Liver (tissue), 9 donors: Measurements from ENCODE around the gene CFAP53. TPM values are rescaled to one million over a fixed set of nuclear protein-coding genes. Genes with fewer than 3 reads are reported as not detected.

ENCODE experiments used
- DNase-seq: peaks from one replicate; pipeline ENCODE4 v3.0.0-alpha.2; 2017; ENCODE audit warnings: low spot score
- H3K27ac ChIP-seq, 2 donors: one replicate each; pipeline ENCODE4 v1.7.0; 2013; ENCODE audit warnings: inconsistent platforms in 2 of 2, low read length in 2 of 2, control low read depth in 1 of 2, low read depth in 1 of 2, mild to moderate bottlenecking in 1 of 2
- H3K27me3 ChIP-seq, 4 donors: one replicate each; pipeline versions ENCODE4 v1.6.1 to v1.7.0; 2013; ENCODE audit warnings: low read length in 3 of 4, inconsistent platforms in 1 of 4, mild to moderate bottlenecking in 1 of 4, moderate library complexity in 1 of 4; ENCODE audit not compliant: control insufficient read depth in 4 of 4, insufficient read depth in 4 of 4
- H3K36me3 ChIP-seq, 4 donors: one replicate each; pipeline versions ENCODE4 v1.6.1 to v1.7.0; 2013; ENCODE audit warnings: low read length in 3 of 4, mild to moderate bottlenecking in 3 of 4, low read depth in 1 of 4, moderate library complexity in 1 of 4; ENCODE audit not compliant: control insufficient read depth in 4 of 4, insufficient read depth in 3 of 4
- H3K4me1 ChIP-seq, 4 donors: one replicate each; pipeline versions ENCODE4 v1.6.1 to v1.7.0; 2013; ENCODE audit warnings: low read length in 3 of 4, mild to moderate bottlenecking in 3 of 4, moderate library complexity in 1 of 4; ENCODE audit not compliant: control insufficient read depth in 4 of 4, insufficient read depth in 4 of 4
- H3K4me3 ChIP-seq, 3 donors: one replicate each; pipeline versions ENCODE4 v1.6.1 to v1.7.0; 2013; ENCODE audit warnings: low read length in 3 of 3, control low read depth in 1 of 3, low read depth in 1 of 3, mild to moderate bottlenecking in 1 of 3
- H3K9ac ChIP-seq, 2 donors: one replicate each; pipeline ENCODE4 v1.7.0; 2013; ENCODE audit warnings: low read length in 2 of 2, mild to moderate bottlenecking in 2 of 2, moderate library complexity in 2 of 2, control low read depth in 1 of 2, low read depth in 1 of 2
- H3K9me3 ChIP-seq, 4 donors: one replicate each; pipeline versions ENCODE4 v1.6.1 to v1.7.0; 2013; ENCODE audit warnings: low read length in 3 of 4; ENCODE audit not compliant: control insufficient read depth in 4 of 4
- ATF3 ChIP-seq: IDR thresholded peaks from 2 replicates; pipeline ENCODE4 v1.6.1; 2016; ENCODE audit warnings: antibody characterized with exemption
- EGR1 ChIP-seq, 2 donors: IDR thresholded peaks; 2 replicates each; pipeline ENCODE4 v1.6.1; 2016 to 2018; ENCODE audit warnings: antibody characterized with exemption in 2 of 2, low read depth in 2 of 2
- FOXA1 ChIP-seq: IDR thresholded peaks from 2 replicates; pipeline ENCODE4 v1.6.1; 2016; ENCODE audit warnings: antibody characterized with exemption
- FOXA2 ChIP-seq: IDR thresholded peaks from 2 replicates; pipeline ENCODE4 v1.6.1; 2016; ENCODE audit warnings: antibody characterized with exemption
- GABPA ChIP-seq, 2 donors: IDR thresholded peaks in 1 of 2; conservative IDR thresholded peaks in 1 of 2; 2 replicates each; pipeline ENCODE4 v1.6.1; 2016; ENCODE audit warnings: antibody characterized with exemption in 2 of 2, mild to moderate bottlenecking in 1 of 2, moderate library complexity in 1 of 2
- HNF4A ChIP-seq, 2 donors: conservative IDR thresholded peaks; 2 replicates each; pipeline ENCODE4 v1.6.1; 2016; ENCODE audit warnings: antibody characterized with exemption in 2 of 2, mild to moderate bottlenecking in 2 of 2
- HNF4G ChIP-seq: IDR thresholded peaks from 2 replicates; pipeline ENCODE4 v1.6.1; 2016; ENCODE audit warnings: antibody characterized with exemption
- JUND ChIP-seq, 2 donors: IDR thresholded peaks; 2 replicates each; pipeline ENCODE4 v1.6.1; 2016; ENCODE audit warnings: antibody characterized with exemption in 2 of 2
- NR2F2 ChIP-seq: IDR thresholded peaks from 2 replicates; pipeline ENCODE4 v1.6.1; 2016; ENCODE audit warnings: antibody characterized with exemption
- RAD21 ChIP-seq, 2 donors: IDR thresholded peaks; 2 replicates each; pipeline ENCODE4 v1.6.1; 2016; ENCODE audit warnings: antibody characterized with exemption in 2 of 2, mild to moderate bottlenecking in 2 of 2
- RXRA ChIP-seq, 2 donors: IDR thresholded peaks; 2 replicates each; pipeline ENCODE4 v1.6.1; 2017 to 2018; ENCODE audit warnings: antibody characterized with exemption in 2 of 2, mild to moderate bottlenecking in 1 of 2
- SP1 ChIP-seq: IDR thresholded peaks from 2 replicates; pipeline ENCODE4 v1.6.1; 2018; ENCODE audit warnings: antibody characterized with exemption, mild to moderate bottlenecking
- TAF1 ChIP-seq: conservative IDR thresholded peaks from 2 replicates; pipeline ENCODE4 v1.6.1; 2016; ENCODE audit warnings: antibody characterized with exemption, mild to moderate bottlenecking
- YY1 ChIP-seq: IDR thresholded peaks from 2 replicates; pipeline ENCODE4 v1.6.1; 2016; ENCODE audit warnings: antibody characterized with exemption, mild to moderate bottlenecking
- ZBTB33 ChIP-seq: IDR thresholded peaks from 2 replicates; pipeline ENCODE4 v1.6.1; 2016; ENCODE audit warnings: antibody characterized with exemption
- WGBS: extraction: QIAGEN DNeasy Blood & Tissue Kit; methylation state at CpG from one replicate; pipeline ENCODE4 v1.1.7; 2013; 5-methylcytosine and 5-hydroxymethylcytosine counted together
- polyA plus RNA-seq, 2 donors: library from polyadenylated mRNA; stranded (reverse) in 1 of 2; unstranded in 1 of 2; fragments of 200-250 nt in 1 of 2; fragments of >200 nt in 1 of 2; fragmentation: Nextera tagmentation in 1 of 2; extraction: Ambion mirVana in 1 of 2; gene quantifications; one replicate each; pipeline versions ENCODE4 v1.2.1 to v1.2.3, GENCODE V29; 2013 to 2015
- total RNA-seq, 2 donors: library from RNA; depleted of rRNA; stranded (reverse); fragments of >200 nt; gene quantifications; one replicate each; pipeline ENCODE4 v1.2.3, GENCODE V29; 2014
- TF ChIP-seq, protein P1 (sequence below): IDR thresholded peaks from 2 replicates; pipeline ENCODE4 v1.6.1; 2016; ENCODE audit warnings: antibody characterized with exemption, mild to moderate bottlenecking
- TF ChIP-seq, protein P2 (sequence below): IDR thresholded peaks from 2 replicates; pipeline ENCODE4 v1.6.1; 2016; ENCODE audit warnings: antibody characterized with exemption
- TF ChIP-seq, protein P3 (sequence below): fragments of 150-350 bp; IDR thresholded peaks from 2 replicates; pipeline ENCODE4 v1.5.1; 2017; ENCODE audit warnings: improper control_type of control experiment, low read depth, low read length; ENCODE audit not compliant: missing input control
- donor health status: healthy.
- donor health status: healthy.
- donor health status: healthy.
- donor health status: healthy.
- donor health status: healthy.

CFAP53 gene
- total and polyA plus RNA-seq, 4 donors = 0.05 to 0.14 (median 0.09) TPM

DNA sequence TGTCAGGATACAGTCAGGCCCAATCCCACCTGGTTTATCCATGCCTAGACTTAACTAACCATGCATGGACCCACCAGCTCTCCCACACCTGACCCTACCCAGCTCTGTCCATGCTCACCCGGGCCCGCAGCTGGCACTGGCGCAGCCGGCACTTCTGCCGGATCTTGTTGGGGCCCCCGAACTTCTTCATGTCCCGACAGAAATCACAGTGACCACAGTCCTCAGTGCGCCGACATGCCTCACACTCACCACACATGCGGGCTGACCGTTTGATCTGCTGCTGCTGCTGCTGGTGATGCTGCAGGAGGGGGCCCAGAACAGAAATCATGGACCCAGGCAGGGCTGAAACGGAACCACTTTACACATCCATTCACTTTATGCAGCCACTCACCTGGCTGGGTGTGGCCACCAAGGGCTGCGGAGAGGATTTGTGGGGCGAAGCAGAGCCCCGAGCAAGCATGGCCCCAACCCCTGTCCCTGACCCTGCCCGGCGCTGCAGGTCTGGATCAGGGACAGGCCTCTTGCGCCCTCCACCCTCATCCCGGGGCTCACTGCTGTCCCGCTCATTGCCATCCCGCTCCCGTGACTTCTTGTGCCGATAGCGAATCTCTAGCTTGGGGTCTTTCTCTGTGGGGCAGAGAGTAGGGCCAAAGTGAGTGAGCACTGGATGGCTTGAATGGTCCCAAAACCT, 19.5 kb upstream of the CFAP53 start:
- Histone ChIP-seq H3K36me3 (peaks cover 2 to 29% (median 10%) of the 10 kb centered on the region in 4 donors), H3K9ac (no peak overlapping the region), H3K27ac (no peak overlapping the region), H3K4me3 (no peak overlapping the region), H3K4me1 (peaks cover 4 to 15% (median 11%) of the 10 kb centered on the region in 4 donors), H3K9me3 (no peaks in the 10 kb centered on the region), H3K27me3 (no peaks in the 10 kb centered on the region)
- TF ChIP-seq, protein P1, sequence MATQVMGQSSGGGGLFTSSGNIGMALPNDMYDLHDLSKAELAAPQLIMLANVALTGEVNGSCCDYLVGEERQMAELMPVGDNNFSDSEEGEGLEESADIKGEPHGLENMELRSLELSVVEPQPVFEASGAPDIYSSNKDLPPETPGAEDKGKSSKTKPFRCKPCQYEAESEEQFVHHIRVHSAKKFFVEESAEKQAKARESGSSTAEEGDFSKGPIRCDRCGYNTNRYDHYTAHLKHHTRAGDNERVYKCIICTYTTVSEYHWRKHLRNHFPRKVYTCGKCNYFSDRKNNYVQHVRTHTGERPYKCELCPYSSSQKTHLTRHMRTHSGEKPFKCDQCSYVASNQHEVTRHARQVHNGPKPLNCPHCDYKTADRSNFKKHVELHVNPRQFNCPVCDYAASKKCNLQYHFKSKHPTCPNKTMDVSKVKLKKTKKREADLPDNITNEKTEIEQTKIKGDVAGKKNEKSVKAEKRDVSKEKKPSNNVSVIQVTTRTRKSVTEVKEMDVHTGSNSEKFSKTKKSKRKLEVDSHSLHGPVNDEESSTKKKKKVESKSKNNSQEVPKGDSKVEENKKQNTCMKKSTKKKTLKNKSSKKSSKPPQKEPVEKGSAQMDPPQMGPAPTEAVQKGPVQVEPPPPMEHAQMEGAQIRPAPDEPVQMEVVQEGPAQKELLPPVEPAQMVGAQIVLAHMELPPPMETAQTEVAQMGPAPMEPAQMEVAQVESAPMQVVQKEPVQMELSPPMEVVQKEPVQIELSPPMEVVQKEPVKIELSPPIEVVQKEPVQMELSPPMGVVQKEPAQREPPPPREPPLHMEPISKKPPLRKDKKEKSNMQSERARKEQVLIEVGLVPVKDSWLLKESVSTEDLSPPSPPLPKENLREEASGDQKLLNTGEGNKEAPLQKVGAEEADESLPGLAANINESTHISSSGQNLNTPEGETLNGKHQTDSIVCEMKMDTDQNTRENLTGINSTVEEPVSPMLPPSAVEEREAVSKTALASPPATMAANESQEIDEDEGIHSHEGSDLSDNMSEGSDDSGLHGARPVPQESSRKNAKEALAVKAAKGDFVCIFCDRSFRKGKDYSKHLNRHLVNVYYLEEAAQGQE = no peak
- TF ChIP-seq FOXA1 (no peak), RXRA (IDR thresholded peaks at IDR 0.05) (no peak), FOXA2 (no peak), GABPA (IDR thresholded peaks at IDR 0.05 in 1 of 2, conservative IDR thresholded peaks at IDR 0.05 in 1 of 2) (no peak), ZBTB33 (no peak), YY1 (no peak), EGR1 (IDR thresholded peaks at IDR 0.05; ENCODE audit: low read depth in 2 of 2) (no peak), HNF4G (no peak), TAF1 (no peak), ATF3 (no peak), JUND (IDR thresholded peaks at IDR 0.05) (no peak), SP1 (no peak), NR2F2 (no peak), HNF4A (conservative IDR thresholded peaks at IDR 0.05) (no peak), RAD21 (IDR thresholded peaks at IDR 0.05) (no peak)
- TF ChIP-seq, protein P2, sequence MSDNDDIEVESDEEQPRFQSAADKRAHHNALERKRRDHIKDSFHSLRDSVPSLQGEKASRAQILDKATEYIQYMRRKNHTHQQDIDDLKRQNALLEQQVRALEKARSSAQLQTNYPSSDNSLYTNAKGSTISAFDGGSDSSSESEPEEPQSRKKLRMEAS = no peak
- TF ChIP-seq, protein P3, sequence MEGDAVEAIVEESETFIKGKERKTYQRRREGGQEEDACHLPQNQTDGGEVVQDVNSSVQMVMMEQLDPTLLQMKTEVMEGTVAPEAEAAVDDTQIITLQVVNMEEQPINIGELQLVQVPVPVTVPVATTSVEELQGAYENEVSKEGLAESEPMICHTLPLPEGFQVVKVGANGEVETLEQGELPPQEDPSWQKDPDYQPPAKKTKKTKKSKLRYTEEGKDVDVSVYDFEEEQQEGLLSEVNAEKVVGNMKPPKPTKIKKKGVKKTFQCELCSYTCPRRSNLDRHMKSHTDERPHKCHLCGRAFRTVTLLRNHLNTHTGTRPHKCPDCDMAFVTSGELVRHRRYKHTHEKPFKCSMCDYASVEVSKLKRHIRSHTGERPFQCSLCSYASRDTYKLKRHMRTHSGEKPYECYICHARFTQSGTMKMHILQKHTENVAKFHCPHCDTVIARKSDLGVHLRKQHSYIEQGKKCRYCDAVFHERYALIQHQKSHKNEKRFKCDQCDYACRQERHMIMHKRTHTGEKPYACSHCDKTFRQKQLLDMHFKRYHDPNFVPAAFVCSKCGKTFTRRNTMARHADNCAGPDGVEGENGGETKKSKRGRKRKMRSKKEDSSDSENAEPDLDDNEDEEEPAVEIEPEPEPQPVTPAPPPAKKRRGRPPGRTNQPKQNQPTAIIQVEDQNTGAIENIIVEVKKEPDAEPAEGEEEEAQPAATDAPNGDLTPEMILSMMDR = no peak
- 96% methylated on average over 24 of the region's 24 CpGs for WGBS
- DNase-seq = no peak
